BE2C (cell line): ENCODE data around the gene ZNF827.

Experiments
- DNase-seq: peaks from one replicate; pipeline ENCODE4 v3.0.0-alpha.2; 2020
- H3K27me3 ChIP-seq: fragments of 250-450 bp; sonication (Bioruptor Pico); 2 replicates; pipeline ENCODE4 v1.5.1; 2020; ENCODE audit warnings: mild to moderate bottlenecking
- H3K36me3 ChIP-seq: fragments of 250-450 bp; sonication (Bioruptor Pico); 2 replicates; pipeline ENCODE4 v1.5.1; 2020; ENCODE audit warnings: mild to moderate bottlenecking
- H3K4me1 ChIP-seq: fragments of 250-450 bp; sonication (Bioruptor Pico); 2 replicates; pipeline ENCODE4 v1.5.1; 2020
- H3K4me3 ChIP-seq: 2 replicates; pipeline ENCODE4 v1.5.1; 2011; ENCODE audit warnings: low read depth, low read length
- H3K9me3 ChIP-seq: fragments of 250-450 bp; sonication (Bioruptor Pico); 2 replicates; pipeline ENCODE4 v1.5.1; 2020
- CTCF ChIP-seq: IDR thresholded peaks from 2 replicates; pipeline ENCODE4 v1.5.1; 2012; ENCODE audit warnings: mild to moderate bottlenecking, low read depth, low read length

ZNF827 gene

GRCh38 chr4:145731028-145731427 is 207.6 kb downstream of the ZNF827 start:
- no peak for TF ChIP-seq CTCF
- peak; percentile 16 for DNase-seq
- Histone ChIP-seq H3K9me3 (no peaks in the 10 kb centered on the region), H3K27me3 (no peaks in the 10 kb centered on the region), H3K4me1 (peaks cover 8% of the 10 kb centered on the region; the same call in 1 of the 2 replicates), H3K4me3 (no peak overlapping the region), H3K36me3 (no peaks in the 10 kb centered on the region)

DNA sequence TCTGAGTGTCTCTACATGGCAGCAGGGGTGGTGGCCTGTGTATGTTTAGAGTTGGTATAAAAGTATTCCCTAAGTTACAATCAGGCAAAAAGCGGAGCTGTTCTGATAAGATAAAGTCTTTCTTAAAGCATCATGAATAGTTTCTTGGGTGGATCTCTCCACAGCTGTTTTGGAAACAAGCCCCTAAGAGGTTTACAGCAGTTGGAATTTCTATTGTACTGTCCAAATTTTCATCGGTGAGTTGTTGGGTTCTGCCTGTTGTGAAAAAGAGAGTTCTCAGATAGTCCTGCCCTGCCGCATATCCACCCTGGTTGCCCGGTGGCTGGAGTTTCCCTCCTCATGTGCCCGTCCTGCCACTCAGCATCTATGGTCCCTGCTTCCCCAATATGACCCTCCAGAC is 208.6 kb downstream of the ZNF827 start:
- Histone ChIP-seq H3K36me3 (no peaks in the 10 kb centered on the region), H3K9me3 (no peaks in the 10 kb centered on the region), H3K27me3 (no peaks in the 10 kb centered on the region), H3K4me1 (peaks cover 8% of the 10 kb centered on the region; the same call in 1 of the 2 replicates), H3K4me3 (no peak overlapping the region)
- no peak for DNase-seq
- TF ChIP-seq CTCF = no peak

- no peak for TF ChIP-seq CTCF
- no peaks in the 10 kb centered on the region for H3K4me1 ChIP-seq
- H3K4me3 ChIP-seq = no peak overlapping the region
- no peak for DNase-seq
- H3K27me3 ChIP-seq = no peaks in the 10 kb centered on the region
- no peaks in the 10 kb centered on the region for H3K36me3 ChIP-seq
- H3K9me3 ChIP-seq = no peaks in the 10 kb centered on the region
Observed at GRCh38 chr4:145723336-145723735, 215.3 kb downstream of the ZNF827 start.

- no peaks in the 10 kb centered on the region for H3K4me1 ChIP-seq
- DNase-seq = peak; percentile 20
- H3K4me3 ChIP-seq = no peak overlapping the region
- H3K9me3 ChIP-seq = no peaks in the 10 kb centered on the region
- H3K36me3 ChIP-seq = no peaks in the 10 kb centered on the region
- H3K27me3 ChIP-seq = no peaks in the 10 kb centered on the region
- TF ChIP-seq CTCF = no peak
Observed at GRCh38 chr4:145722561-145722960, 216.1 kb downstream of the ZNF827 start.

DNA sequence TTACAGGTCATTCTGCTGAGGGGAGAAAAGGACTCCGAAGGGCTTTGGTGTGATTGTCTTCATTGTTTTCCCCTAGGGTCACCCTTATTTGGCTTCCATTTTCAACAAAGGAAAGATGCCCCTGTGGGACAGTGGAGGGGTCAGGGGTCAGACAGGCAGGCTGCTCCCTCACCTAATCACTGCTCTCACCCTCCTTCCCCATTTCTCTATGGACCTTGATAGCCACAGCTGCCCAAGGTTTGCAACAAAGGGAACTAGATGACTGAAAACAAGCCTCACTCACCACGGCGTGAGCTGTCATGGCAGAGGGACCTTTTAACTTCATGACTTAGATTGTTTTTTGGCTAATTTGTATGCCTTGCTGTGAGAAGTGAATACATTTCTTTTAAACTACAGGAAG is 218.0 kb downstream of the ZNF827 start:
- no peak for DNase-seq
- Histone ChIP-seq H3K36me3 (no peaks in the 10 kb centered on the region), H3K27me3 (no peaks in the 10 kb centered on the region), H3K4me3 (no peak overlapping the region), H3K9me3 (no peaks in the 10 kb centered on the region), H3K4me1 (no peaks in the 10 kb centered on the region)
- TF ChIP-seq CTCF = no peak

DNA sequence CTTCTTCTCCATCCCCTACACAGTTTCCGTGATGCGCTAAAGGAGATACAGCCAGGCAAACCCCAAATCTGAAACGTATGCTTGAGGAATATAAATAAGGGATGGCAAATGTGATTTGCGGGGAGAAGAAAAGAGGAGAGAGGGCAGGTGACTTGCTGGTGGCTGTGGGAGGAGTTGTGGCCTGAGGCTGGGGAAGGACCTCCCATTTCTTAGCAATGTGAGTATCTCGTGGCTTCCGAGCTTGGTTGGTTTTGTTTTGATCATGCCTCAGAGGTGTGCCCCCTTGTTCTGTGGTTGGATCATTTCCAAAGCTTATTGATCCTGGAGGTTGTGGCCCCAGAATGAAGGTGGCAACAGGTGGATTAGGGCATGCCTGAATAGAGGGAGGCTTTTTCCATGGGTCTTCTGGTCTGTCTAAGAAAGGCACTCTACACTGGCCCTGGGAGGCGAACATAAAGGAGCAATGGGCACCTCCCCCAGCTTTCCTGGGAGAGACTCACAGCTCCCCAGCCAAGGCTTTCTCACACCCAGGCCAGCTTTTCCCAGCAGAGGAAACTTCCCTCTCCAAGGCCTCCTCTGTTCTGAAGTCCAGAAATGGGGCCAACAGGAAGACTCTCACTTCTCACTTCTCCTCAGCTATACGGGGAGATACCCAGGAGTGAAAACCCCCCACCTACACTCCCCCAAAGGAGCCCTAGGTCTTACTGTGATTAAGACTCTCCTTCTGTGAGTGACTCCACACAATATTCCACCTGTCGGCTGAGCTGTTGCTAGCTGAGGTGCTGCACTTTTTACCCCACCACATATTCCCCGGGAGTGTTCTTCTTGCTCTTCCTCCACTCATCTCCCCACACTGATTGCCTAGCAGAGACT is 218.6 kb downstream of the ZNF827 start:
- H3K4me1 ChIP-seq = no peaks in the 10 kb centered on the region
- no peaks in the 10 kb centered on the region for H3K9me3 ChIP-seq
- no peaks in the 10 kb centered on the region for H3K36me3 ChIP-seq
- DNase-seq = no peak
- no peaks in the 10 kb centered on the region for H3K27me3 ChIP-seq
- no peak for TF ChIP-seq CTCF
- H3K4me3 ChIP-seq = no peak overlapping the region
